Kidney (tissue), 14 donors: ENCODE data around the gene PRTG. TPM values are rescaled to one million over a fixed set of nuclear protein-coding genes. Genes with fewer than 3 reads are reported as not detected.
"Not testable (repeated sequence)": the region's sequence is repeated elsewhere in the genome, so short reads cannot be mapped to it uniquely, and the experiment has no call there.

ENCODE experiments used
- DNase-seq, 5 donors: peaks; one replicate each; pipeline ENCODE4 v3.0.0-alpha.2; 2013 to 2020
- FAIRE-seq: peaks from 2 replicates; lab custom pipeline; 2012; peaks lifted over from hg19 to GRCh38; lab: Jason Lieb, UNC
- H3K27ac ChIP-seq, 2 donors: one replicate each; pipeline ENCODE4 v1.7.0; 2013; ENCODE audit warnings: low read depth in 2 of 2, low read length in 2 of 2, inconsistent platforms in 1 of 2
- H3K27me3 ChIP-seq: one replicate; pipeline ENCODE4 v1.7.1; 2013; ENCODE audit warnings: low read length, inconsistent platforms; ENCODE audit not compliant: control insufficient read depth, insufficient read depth
- H3K36me3 ChIP-seq, 3 donors: one replicate each; pipeline versions ENCODE4 v1.7.0 to v1.7.1; 2013; ENCODE audit warnings: low read length in 3 of 3, control low read depth in 1 of 3, inconsistent platforms in 1 of 3; ENCODE audit not compliant: insufficient read depth in 3 of 3, control insufficient read depth in 2 of 3
- H3K4me1 ChIP-seq, 3 donors: one replicate each; pipeline versions ENCODE4 v1.7.0 to v1.7.1; 2013; ENCODE audit warnings: low read length in 3 of 3, inconsistent platforms in 1 of 3, low read depth in 1 of 3; ENCODE audit not compliant: control insufficient read depth in 2 of 3, insufficient read depth in 2 of 3
- H3K4me3 ChIP-seq, 3 donors: one replicate each; pipeline versions ENCODE4 v1.7.0 to v1.8.1; 2013; ENCODE audit warnings: low read length in 3 of 3, control low read depth in 1 of 3, inconsistent platforms in 1 of 3
- H3K9ac ChIP-seq, 3 donors: one replicate each; pipeline versions ENCODE4 v1.7.0 to v1.7.1; 2013; ENCODE audit warnings: low read length in 3 of 3, control low read depth in 1 of 3, inconsistent platforms in 1 of 3
- H3K9me3 ChIP-seq, 3 donors: one replicate each; pipeline versions ENCODE4 v1.7.0 to v1.7.1; 2013; ENCODE audit warnings: low read length in 3 of 3, control low read depth in 1 of 3, inconsistent platforms in 1 of 3; ENCODE audit not compliant: control insufficient read depth in 2 of 3, insufficient read depth in 1 of 3
- intact Hi-C: fragments of 100-400 bp; cut with DNase I; formaldehyde crosslinking; loops from one replicate; pipeline ENCODE4 v1.11.1; 2022
- polyA plus RNA-seq: library from polyadenylated mRNA; stranded (reverse); fragments of 350-450 nt; fragmentation: Illumina TruSeq; extraction: RNeasy Lipid Tissue Mini Kit (QIAGEN cat#74804); gene quantifications from one replicate; pipeline ENCODE4 v1.2.3, GENCODE V29; 2014; ENCODE audit warnings: low read depth, low replicate concordance; ENCODE audit not compliant: insufficient read depth
- total RNA-seq: library from RNA; stranded (reverse); fragmentation: NEBNext Ultra II Directional; extraction: Animal tissue kit (Norgen Biotek cat#: 25700); gene quantifications from one replicate; pipeline ENCODE4 v1.2.1, GENCODE V29; 2021
- TF ChIP-seq, protein P1 (sequence below): IDR thresholded peaks from 3 replicates; pipeline ENCODE4 v1.5.1; 2012; ENCODE audit warnings: mild to moderate bottlenecking, moderate library complexity, borderline replicate concordance; ENCODE audit not compliant: insufficient read depth; ENCODE audit errors: extremely low read depth
- donor health status: control.
- donor health status: control.
- donor health status: control.
- donor health status: control.
- donor health status: control.
- donor health status: DM: yes; HTN: yes; CAD: no.
- donor health status: Normal renal cell carcinoma (clear cell type).

PRTG gene
- total and polyA plus RNA-seq, 2 donors from 2014 or later, result 0.84 to 6.4 TPM

DNA sequence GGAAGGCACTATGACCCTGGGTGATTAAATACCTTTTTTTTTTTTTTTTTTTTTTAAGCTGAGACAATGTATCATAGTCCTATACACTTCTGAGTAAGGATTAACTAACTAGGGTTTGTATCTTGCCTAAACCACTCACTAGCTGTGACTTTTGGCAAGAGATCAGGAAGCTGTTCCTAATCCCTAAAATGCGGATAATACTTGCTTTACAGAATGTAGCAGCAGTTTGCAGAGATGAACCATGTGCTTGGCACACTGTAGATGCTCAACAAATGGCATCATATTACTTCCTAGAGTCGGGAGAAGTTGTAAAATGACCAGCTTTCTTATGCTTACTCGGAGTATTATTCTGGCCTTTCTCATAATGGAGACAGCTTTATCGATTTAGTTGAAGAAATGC lies 129.2 kb downstream of the PRTG start:
- no peak overlapping the region for H3K27ac ChIP-seq
- TF ChIP-seq, protein P1, sequence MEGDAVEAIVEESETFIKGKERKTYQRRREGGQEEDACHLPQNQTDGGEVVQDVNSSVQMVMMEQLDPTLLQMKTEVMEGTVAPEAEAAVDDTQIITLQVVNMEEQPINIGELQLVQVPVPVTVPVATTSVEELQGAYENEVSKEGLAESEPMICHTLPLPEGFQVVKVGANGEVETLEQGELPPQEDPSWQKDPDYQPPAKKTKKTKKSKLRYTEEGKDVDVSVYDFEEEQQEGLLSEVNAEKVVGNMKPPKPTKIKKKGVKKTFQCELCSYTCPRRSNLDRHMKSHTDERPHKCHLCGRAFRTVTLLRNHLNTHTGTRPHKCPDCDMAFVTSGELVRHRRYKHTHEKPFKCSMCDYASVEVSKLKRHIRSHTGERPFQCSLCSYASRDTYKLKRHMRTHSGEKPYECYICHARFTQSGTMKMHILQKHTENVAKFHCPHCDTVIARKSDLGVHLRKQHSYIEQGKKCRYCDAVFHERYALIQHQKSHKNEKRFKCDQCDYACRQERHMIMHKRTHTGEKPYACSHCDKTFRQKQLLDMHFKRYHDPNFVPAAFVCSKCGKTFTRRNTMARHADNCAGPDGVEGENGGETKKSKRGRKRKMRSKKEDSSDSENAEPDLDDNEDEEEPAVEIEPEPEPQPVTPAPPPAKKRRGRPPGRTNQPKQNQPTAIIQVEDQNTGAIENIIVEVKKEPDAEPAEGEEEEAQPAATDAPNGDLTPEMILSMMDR, result no peak

DNA sequence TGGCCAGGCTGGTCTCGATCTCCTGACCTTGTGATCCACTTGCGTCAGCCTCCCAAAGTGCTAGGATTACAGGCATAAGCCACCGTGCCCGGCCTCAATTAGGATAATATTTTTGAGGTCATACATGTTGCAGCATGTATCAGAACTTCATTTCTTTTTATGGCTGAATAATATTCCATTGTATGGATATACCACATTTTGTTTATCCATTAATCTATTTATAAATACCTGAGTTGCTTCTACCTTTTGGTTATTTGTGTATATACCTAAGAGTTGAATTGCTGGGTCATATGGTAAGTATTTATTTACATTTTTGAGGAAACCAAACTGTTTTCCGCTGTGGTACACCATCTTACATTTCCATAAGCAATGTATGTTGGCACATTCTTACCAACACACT lies 136.7 kb downstream of the PRTG start:
- Histone ChIP-seq H3K9me3 (no peaks in the 10 kb centered on the region), H3K4me1 (no peaks in the 10 kb centered on the region), H3K4me3 (no peak overlapping the region), H3K27me3 (no peaks in the 10 kb centered on the region), H3K9ac (no peak overlapping the region), H3K36me3 (no peaks in the 10 kb centered on the region), H3K27ac (no peak overlapping the region)
- intact Hi-C loops, result no loop called here
- DNase-seq, result no peak
- no peak for FAIRE-seq
- TF ChIP-seq, protein P1, result no peak

More for the DNA sequence above, 129.2 kb downstream of the PRTG start:
- intact Hi-C loops, result no loop called here
- DNase-seq, result no peak
- no peak overlapping the region for H3K4me3 ChIP-seq
- H3K9ac ChIP-seq, result no peak overlapping the region
- H3K36me3 ChIP-seq, result no peaks in the 10 kb centered on the region
- H3K27me3 ChIP-seq, result no peaks in the 10 kb centered on the region
- no peaks in the 10 kb centered on the region for H3K9me3 ChIP-seq
- H3K4me1 ChIP-seq, result no peaks in the 10 kb centered on the region
- FAIRE-seq, result no peak

DNA sequence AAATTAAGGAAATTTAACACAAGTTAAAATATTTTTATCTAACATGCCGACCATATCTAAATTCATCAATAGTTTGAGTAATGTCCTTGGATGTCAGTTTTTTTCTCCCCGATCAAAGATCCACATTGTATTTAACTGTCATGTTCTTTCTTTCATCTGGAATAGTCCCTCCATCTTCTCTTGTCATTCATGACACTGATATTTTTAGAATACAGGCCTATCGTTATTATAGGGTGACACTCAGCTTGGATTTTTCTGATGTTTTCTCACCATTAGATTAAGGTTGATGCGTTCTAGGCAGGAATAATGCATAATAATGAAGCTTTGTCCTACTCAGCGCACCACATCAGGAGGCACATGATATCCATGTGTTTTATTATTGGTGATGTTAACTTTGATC lies 141.6 kb downstream of the PRTG start:
- intact Hi-C loops, result no loop called here
- H3K9me3 ChIP-seq, result no peaks in the 10 kb centered on the region
- no peaks in the 10 kb centered on the region for H3K27me3 ChIP-seq
- FAIRE-seq, result no peak
- TF ChIP-seq, protein P1, result no peak
- no peaks in the 10 kb centered on the region for H3K36me3 ChIP-seq
- no peak overlapping the region for H3K27ac ChIP-seq
- no peak overlapping the region for H3K4me3 ChIP-seq
- H3K4me1 ChIP-seq, result no peaks in the 10 kb centered on the region
- no peak overlapping the region for H3K9ac ChIP-seq
- no peak for DNase-seq

DNA sequence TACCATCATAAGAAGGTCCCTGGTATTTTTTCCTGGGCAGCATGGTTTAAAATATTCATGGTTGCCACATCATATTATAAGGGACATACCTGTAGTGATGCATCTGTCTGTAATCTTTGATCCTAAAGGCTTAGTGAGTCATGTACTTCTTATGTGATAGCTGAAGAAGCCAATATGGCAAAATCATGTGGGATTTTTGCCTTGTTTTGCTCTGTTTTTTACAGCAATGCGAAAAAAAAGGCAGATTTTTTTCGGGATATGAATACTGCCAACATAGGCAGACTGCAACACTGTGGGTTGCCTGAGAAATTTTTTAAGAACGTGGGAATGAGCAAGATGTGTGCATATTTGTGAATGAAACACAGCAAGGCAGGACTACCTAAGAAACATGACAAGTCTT lies 143.5 kb downstream of the PRTG start:
- Histone ChIP-seq H3K36me3 (no peaks in the 10 kb centered on the region), H3K4me1 (no peaks in the 10 kb centered on the region), H3K9ac (no peak overlapping the region), H3K27me3 (no peaks in the 10 kb centered on the region), H3K4me3 (no peak overlapping the region), H3K9me3 (no peaks in the 10 kb centered on the region), H3K27ac (no peak overlapping the region)
- DNase-seq (no peak), FAIRE-seq (no peak)
- TF ChIP-seq, protein P1, result no peak
- intact Hi-C loops, result no loop called here

DNA sequence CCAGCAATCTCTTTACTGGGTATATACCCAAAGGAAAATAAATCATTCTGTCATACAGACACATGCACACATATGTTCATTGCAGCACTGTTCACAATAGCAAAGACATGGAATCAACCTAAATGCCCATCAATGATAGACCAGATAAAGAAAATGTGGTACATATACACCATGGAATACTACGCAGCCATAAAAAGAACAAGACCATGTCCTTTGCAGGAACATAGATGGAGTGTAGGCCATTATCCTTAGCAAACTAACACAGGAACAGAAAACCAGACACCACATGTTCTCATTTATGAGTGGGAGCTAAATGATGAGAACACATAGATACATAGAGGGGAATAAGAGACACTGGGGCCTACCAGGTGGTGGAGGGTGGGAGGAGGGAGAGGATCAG lies 149.9 kb downstream of the PRTG start:
- FAIRE-seq, H3K36me3 ChIP-seq, H3K9ac ChIP-seq, H3K27me3 ChIP-seq, H3K4me1 ChIP-seq, H3K27ac ChIP-seq, H3K4me3 ChIP-seq, H3K9me3 ChIP-seq, intact Hi-C loops, DNase-seq: not testable (repeated sequence)
